Stimulated activated CD4-positive, alpha-beta T cell treated with anti-CD3 and anti-CD28 coated beads, TNF-alpha, amount 100 ng/mL, for 48 hours (primary cell): ENCODE data around the gene FBXL17.

Experiments used
- DNase-seq, 3 donors: peaks; one replicate each; pipeline ENCODE4 v3.0.0-alpha.2; 2020; ENCODE audit warnings: low read depth in 3 of 3

Gene FBXL17

DNA sequence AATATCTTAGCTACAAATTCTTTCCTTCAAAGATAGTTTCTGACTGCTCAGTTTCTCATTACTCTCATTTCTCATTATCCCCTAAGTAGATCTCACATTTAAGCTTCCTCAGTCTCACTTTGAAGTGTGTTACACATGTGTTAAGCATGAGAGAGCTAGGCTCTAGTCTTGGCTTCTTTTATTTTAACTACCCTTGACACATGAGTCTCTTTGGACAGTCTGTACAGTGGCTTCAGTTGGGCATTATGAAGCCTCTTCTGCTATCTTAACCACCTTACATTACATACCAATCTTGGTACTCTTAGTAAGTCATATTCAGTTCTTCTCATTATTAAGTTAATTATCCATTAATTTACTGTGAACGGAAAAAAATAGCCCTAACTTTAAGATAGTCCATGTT is 232.5 kb downstream of the FBXL17 start:
- DNase-seq, result no peak

DNA sequence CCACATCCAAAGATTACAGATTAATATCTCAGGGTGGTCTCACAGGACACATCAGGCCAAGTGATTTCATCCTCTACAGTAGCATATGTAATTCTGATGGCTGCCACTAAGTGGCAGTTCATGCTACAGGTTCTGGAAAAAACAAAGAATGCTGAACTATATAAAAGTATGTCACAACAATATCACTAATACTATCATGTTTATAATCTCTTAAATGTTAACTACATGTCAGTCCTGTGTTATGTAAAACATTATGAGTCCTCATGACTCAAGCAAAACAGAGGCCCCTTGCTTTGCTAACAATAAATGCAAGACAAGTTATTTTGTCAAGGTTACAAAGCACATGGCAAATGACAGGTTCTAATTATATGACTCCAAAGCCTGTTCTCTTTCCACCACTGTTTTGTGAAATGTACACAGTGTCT is 233.2 kb downstream of the FBXL17 start:
- DNase-seq, result no peak

DNA sequence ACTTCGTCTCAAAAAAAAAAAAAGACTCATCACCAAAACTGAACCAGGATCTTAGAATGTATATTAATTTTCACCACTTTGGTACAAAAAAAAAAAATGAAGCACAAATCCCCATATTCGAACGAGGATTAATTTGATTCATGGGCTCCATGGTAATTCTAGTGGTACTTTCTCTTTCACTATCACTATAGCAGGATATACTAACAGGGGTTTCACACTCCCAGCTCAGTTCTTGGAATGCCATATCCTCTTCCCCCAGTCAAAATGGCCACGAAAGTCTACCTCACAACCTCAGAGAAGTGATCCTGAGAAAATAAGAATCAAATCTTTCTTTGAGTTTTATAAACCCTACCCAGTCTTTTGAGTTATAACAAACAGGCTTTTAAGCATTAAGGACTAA is 235.7 kb downstream of the FBXL17 start:
- no peak for DNase-seq

DNA sequence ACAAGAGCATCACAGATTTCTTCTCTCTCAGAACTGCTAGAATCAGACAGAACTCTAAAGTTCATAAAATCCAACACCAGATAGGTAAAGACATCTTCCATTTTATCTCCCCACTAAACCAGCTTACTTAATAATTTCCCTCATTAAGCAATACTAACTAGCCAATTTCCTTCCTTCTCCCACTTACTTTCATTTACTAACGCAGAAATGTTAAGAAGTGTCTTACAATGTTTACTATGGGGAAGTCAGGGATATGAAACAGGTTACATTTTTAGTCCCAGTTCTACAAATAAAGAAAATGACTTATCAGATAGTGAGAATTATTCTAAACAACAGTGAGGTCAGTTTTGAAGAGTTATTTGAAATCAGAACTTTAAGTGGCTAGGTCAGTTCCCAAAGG is 236.5 kb downstream of the FBXL17 start:
- no peak for DNase-seq

DNA sequence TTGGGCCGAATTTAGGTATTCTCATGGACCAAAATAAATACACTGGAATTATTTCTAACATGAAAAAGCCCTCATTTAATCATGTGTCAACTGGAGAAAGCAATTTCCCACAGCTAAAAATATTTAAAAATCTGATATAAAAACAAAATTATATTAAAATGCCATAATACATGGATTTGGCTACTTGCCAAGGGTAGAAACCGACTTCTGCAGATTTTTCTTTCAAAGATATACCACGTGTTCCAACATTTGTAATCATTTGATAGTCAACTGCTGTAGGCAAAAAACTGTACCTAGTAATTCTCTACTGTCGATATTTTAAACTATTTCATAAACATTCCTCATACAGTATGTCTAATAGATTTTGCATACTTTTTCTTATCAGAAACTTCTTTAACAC is 237.6 kb downstream of the FBXL17 start:
- no peak for DNase-seq

DNA sequence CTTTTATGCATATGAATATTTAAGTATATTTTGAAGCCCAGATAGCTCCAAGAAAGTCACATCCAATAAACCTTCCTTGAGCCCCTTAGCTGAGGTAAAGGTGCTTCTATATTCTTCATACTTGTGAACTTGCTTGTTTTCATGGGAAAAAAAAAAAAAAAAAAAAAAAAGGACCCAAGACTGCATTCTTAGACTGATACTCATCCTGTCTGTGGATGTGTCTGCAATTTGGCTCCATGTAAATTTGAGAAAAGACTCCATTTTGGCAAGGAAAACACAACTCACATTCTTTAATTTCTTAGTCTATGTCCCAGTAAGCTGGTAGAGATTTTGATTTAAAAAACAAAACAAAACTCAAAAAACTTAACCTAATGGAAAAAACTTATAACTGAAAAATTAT is 238.3 kb downstream of the FBXL17 start:
- DNase-seq, result no peak

DNA sequence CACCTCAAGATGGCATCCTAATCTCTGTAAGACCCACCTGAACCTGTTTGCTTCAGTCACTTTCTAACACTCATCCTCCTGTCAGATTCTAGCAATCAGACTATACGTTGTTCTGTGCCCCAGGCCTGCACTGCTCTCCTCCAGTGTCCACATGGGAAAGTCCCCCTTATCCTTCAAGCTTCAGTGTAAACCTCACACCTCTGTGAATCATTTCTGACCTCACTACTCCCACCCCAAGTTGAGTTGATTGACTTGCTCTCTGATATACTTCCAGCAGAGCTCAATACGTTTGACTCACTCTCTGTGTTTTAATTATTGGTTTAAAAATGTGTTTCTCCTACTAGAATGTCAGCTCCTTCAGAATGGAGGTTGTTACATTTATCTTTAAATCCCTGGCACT is 240.2 kb downstream of the FBXL17 start:
- DNase-seq, result no peak

DNA sequence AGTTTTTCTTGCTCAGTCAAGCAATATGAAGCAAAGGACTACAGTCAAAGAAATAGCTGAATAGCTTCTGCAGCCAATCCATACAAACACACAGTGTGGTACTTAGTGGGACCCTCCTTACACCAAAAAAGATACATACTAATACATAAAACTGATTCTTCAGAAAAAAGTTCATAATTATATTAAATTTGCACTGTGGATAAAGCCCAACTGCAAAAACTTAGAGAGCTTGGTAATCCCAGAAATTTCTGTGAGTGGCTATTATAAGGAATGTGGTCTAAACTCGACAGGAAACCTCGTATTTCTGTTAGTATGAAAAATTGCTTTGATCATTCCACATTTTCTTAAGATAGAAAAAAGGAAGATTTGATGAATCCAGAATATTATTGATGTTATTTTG is 245.4 kb downstream of the FBXL17 start:
- DNase-seq, result no peak

DNA sequence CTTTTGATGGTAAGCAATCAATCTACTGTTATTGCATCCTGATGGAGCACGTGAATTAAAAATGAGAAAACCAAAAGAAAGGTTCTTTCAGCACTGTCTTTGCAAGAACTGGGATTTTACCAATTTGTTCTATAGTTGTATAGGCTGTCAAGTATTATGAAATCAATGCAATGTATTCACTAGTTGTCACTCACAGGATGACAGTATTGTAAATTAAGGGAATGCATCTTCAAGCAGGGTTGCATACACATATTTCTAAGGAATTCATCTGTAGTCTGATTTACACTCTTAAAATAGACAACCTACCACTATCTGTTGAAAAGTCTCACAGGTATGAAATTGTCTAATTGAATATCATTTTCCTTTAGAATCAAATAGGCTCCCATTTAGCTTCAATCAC is 252.8 kb downstream of the FBXL17 start:
- no peak for DNase-seq

DNA sequence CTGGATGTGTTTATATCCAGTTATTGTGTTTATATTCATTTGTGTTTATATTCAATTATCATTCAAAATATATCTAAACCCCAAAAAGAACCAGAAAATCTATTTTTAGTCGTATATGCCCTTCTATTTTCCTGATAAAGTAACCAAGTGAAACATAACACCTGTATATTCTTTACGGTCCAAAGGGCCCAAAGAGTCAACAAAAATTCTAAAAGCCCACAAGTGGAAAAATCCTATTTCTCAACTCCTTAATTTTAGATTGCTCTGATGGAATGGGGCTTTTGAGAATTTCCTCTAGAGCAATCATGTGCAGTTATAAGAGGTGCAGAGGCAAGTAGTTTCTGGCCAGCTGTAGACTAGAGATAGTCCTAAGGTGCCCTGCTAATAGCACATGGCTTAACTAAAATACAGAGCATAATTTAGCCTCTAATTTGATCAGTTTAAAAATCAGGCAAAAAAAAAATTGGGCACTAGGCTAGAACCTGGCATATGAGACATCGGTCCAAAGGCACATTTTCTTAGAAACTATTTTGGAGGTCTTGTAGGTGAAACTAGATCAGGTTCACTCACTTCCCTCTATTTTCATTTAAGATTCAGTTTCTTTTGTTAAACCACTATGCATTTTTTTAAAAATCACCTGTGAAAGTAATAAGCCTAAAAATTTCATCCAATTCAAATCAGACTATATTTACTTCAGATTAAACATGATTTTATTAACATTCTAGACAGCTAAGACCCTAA is 256.0 kb downstream of the FBXL17 start:
- no peak for DNase-seq

DNA sequence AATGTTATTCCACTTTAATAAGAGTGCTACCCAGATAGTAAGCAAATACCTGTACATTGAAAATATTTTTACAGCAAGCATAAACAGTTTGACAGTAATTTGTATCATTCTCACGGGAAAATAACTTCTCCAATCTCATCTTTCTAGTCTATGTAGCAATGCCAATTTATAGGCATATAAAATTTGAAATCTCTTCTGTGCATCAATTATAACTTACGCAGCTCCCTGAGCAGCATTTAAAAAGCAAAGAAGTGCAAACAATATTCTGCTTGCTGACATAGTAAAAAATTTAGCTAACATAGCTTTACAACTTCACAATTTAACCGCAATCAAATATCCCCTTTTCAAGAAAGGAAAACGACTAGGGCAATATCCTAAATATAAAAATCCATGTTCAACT is 257.3 kb downstream of the FBXL17 start:
- DNase-seq, result no peak

DNA sequence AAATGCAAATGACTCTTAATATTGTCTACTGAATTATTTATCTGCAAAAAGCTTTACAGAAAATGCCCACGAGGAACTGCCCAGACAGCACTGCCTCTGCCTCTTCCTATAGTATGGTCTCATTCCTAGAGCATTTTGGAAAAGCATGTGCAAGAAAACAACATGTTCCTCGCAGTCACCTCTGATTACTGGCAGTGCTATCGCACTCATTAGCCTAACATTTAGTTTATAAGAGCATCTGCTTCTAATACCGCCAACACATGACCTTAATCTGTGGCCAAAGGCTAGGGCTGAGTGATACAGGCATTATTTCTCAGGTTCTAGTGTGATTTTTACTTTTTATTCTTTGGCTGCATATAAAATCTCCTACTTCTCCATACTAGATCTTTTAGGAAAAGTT is 259.2 kb downstream of the FBXL17 start:
- DNase-seq, result no peak

DNA sequence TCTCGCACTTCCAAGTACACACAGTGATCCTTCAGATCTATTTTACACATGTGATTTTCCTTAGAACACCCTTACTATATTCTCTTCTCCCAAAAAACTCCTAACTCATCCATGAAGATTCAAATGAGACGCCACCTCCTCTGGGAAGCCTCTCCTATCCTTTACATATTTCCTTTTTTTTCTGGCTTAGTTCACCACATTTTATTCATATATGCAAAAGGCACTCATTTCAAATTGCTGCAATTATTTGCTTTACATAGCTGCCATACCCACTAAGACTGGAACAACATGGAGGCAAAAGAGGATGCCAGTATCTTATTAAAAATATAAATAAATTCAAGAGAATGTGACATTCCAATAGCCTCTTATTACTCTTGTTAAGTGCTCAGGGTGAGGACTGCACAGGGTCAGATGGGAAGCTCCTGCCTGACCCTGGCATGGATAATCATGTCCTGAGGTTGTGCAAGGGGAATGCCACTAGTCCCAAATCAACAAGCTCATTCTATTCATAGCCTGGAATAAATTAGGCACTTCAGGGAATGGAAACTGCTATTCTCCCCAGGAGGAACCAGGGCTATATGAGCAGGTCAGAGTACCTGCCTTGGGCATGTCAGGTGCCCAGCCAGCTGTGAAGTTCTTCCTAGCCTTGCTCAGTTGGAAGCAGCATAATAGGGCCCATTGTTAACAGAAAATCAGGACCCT is 262.9 kb downstream of the FBXL17 start:
- no peak for DNase-seq

DNA sequence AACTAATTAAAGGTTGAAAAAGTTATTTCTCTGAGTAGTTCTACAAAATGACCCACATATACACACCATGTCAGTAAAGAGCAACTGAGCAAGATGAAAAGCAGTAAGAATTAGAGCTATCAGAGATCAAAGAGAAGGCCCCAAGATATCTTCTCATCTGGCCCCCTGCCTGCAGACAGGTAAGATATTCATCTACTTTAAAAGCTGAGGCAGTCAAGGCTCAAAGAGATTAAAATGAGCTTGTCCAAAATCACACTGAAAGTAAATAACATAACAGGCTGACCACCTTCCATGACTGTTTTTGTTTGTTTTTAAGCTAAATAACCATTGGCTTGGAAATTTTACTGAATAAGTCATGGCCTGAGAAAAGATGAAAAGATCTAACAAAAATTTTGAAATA is 266.2 kb downstream of the FBXL17 start:
- no peak for DNase-seq

DNA sequence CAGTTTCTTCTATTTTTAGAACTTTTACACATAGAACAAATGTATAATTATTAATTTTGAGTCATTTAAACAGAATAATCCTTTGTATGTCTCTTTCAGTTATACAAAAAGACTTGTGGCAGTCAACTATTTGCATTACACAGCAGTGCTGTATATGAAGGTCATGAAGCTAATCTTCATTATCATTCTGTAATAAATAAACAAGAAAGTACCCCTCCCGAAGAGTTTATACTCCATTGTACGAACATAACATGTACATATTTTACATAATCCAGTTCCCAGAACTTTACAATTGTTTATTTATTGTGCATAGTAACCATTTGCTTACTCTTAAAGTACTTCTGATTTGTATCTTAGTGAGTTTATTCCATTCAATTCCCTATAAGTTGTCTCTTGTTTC is 267.9 kb downstream of the FBXL17 start:
- DNase-seq, result no peak

DNA sequence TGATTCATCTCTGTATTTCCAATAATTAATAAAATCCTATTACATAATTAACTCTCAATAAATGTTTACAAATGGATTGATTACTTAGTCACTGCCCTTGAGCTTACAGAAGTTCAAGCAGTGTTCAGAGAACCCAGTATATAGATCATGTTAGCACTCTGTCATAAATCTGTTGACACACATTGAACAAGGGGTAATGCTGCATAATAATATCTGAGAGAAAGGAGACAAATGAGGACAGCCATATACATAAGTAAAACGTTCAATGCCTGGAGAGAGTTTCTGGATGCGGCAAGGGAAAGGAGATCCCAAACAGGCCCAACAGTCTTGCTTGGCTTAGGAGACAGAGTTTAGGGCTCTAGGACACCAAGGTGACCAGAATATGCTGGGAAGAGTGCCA is 270.2 kb downstream of the FBXL17 start:
- DNase-seq, result no peak

DNA sequence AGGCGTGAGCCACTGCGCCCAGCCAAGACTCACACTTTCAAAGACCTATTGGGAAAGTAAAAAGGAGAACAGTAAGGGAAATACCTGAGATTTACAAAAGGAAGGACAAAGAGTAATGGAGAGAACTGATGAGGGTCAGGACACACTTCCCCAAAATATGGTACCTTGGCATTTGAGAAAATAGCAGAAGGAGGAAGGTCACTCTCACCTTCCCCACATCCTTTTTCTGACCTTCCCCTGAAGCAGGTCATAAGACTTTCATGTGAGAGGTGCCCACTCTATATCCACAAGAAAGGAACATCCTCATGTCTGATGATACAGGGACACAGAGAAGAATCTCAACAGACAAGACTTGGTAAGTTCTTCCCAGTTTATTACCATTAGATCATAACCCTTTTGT is 272.8 kb downstream of the FBXL17 start:
- no peak for DNase-seq

DNA sequence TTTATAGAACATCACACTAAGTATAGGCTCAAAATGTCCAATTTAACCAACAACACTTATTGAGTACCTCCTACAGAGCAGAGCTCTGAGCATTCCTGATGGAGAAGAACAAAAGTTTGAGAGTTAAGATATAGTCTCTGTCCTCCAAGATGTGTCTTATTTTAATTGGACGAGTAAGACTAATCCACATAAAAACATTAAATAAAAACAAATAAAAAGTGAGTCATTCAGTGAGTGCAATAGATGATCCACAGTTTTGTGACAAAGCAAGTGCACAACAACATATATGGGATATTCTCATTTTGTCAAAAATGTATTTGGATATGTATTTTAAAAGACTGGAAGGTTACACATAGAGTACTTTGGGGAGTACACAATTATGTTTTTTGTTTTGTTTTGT is 277.4 kb downstream of the FBXL17 start:
- DNase-seq, result no peak

DNA sequence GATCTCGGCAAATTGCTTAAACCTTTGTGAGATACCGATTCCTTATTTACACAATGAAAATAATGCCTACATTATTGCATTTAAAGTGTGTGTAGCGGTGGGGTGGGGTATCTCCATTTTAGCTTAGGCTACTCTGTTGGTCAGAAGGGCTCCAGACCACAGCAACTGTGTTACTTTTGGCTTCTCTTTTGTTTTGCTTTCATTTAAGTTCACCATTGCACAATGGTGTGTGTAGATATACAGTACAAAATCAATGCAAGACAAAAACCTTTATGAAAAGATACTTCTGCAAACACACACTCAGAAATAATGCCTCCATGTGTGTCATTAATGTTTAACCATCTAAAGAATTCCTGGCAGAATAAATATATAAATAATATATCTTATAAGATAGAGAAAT is 279.4 kb downstream of the FBXL17 start:
- DNase-seq, result no peak

DNA sequence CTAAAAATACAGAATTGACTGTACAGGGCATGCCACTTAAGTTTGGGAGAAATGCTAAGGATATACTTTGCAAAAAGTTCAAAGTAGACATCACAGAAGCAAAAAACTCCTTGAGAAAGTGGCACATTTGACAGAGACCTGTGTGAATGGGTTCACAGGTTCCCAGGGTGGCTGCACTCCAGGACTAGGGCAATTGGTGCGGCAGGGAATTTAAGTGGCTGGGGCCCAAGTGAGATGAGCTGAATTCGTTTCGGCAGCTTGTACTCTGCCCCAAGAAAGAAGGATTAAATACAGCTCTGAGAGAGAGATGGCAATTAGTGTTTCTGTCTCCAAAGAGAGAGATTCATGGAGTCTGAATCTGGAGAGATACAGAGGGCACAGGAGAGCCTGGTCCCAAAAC is 280.1 kb downstream of the FBXL17 start:
- DNase-seq, result no peak

DNA sequence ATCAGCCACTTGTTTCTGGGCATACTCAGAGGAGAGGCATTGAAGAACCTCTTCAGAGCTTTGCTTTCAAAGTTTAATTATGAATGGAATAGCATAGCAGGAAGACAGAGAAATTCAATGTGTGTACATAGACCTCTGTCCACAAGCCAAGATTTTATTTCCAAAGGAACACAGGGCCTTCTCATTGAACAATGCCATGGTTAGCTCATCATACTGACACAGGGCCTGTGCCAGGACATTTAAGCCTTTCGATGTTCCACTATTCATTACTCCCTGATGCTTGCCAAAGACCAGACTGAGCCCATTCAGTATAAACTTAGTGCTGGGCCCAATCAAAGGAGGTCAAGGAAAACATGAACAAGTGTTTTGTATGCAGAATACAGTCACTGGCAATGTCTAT is 280.8 kb downstream of the FBXL17 start:
- DNase-seq, result no peak

DNA sequence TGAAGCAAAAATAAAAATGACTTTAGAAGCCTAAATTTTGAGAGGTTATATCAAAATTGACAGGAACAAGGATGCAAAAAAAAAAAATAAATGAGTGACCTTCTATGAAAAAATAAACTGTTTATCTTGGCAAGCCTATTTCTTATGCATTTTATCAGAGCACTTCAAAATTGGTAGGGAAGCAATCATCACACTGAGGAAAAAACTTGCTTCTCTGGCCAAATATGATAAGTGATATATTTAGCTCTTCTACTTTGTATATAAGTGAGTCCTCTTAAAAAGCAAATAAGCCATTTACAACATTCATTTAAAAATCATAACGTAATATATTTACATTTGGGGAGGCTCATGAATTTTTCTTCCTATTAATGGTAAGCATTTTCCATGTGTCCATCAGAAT is 287.1 kb downstream of the FBXL17 start:
- DNase-seq, result no peak

DNA sequence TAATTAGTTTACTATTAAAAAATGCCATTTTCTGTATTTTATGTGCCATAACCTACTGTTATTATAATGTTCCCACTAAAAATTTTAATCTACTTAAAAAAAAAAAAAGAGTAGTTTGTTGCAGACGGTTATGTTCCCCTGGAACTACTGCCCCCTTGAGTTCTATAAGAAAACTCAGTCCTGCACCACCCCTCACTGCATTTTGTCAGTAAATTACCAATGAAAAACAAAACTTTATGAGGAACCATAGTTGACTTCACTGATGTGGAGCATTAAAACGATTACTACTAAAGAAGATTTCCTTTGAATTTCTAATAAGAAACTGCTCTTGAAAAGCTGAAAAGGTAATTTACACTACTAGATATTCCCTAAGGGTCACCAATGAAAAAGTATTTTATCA is 288.7 kb downstream of the FBXL17 start:
- DNase-seq, result no peak

DNA sequence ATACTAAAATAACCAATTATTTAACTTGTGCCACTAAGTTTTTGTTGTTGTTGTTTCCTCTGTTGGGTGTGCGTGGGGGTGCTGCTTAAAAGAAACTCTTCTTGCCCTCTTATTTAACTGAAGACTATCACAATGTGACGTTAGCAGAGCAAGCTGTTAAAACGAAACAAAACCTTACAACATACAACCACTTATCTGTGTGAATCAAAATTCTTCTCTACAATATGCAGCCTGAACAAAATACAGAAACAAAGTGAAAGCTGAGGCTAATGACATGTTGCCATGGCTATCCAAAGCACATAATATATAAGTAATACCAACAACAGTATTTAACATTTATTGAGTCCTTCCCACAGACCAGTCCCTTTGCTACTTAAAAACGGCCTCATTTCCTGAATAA is 291.0 kb downstream of the FBXL17 start:
- DNase-seq, result no peak
